HG03439 (cell line): ENCODE data around the gene KCNE1.
"Not testable (repeated sequence)": the region's sequence is repeated elsewhere in the genome, so short reads cannot be mapped to it uniquely, and the experiment has no call there.

Experiments
- ATAC-seq: cut with Tn5 transposase; IDR thresholded peaks from one replicate; pipeline ENCODE4 v1.9.1; 2021; ENCODE audit warnings: mild to moderate bottlenecking, moderate library complexity; ENCODE audit not compliant: unreplicated experiment

KCNE1 gene

DNA sequence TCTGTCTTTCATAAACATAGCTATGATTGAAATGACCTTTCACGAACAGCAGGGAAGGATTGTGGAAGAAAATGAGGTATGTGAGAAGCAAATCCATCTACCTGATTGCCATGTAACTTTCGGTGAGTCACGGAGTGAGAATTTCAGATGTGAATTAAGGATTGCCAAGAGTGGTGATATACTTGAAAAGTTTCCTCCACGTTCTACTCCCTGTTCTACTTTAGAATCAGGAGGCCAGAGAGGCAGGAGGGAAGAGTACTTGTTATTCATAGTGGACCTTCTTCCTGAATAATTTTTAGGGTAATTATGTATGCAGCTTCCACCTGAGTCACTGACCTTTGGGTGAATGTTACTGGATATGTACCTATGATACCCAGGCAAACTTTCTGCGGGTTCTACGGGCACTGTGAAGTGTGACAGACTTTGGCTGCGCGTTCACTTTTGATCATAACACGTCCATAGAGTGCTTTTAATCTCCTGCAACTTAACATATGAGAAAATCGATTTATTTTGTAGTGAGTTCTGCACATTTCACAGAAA, 2.6 kb upstream of the KCNE1 start:
- no peak for ATAC-seq

DNA sequence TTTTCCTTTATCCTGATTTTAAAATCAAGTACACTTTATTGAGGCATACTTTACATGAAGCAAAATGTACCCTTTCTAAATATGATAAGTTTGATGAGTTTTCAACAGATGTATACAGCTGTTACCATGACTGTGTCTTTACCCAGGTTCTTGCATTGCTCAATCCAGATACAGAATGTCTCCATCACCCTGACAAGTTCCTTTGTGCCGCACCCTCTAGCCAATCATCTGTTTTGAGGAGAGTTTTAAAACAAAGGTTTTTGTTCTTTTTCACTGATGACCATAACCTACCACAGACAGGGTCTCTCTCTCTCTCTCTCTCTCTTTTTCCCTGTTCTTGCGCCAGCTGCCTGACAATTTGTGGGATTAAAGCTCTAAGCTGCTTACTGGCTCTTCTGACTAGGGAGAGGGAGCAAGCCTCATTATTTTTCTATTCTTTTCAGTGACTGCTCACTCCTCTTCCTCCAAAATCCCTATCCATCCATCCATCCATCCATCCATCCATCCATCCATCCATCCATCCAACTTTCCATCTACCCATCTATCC, 1.2 kb upstream of the KCNE1 start:
- ATAC-seq, result no peak

DNA sequence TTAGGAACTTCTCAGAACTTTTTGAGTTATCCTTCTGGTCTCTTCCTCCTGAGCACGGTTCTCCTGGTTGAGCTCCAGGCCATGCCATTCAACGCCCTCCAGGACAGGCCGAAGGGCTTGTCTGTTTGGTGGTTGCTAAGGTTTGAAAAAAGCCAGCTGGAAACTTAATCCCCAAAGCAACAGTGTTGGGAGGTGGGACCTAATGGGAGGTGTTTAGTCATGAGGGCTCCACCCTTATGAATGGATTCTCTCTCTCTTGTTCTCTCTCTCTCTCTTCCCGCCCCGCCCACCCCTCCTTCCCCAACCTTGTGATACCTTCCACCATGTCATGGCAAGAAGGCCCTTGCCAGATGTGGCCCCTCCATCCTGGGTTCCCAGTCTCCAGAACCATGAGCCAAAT, 829 bp downstream of the KCNE1 start:
- ATAC-seq, result no peak

DNA sequence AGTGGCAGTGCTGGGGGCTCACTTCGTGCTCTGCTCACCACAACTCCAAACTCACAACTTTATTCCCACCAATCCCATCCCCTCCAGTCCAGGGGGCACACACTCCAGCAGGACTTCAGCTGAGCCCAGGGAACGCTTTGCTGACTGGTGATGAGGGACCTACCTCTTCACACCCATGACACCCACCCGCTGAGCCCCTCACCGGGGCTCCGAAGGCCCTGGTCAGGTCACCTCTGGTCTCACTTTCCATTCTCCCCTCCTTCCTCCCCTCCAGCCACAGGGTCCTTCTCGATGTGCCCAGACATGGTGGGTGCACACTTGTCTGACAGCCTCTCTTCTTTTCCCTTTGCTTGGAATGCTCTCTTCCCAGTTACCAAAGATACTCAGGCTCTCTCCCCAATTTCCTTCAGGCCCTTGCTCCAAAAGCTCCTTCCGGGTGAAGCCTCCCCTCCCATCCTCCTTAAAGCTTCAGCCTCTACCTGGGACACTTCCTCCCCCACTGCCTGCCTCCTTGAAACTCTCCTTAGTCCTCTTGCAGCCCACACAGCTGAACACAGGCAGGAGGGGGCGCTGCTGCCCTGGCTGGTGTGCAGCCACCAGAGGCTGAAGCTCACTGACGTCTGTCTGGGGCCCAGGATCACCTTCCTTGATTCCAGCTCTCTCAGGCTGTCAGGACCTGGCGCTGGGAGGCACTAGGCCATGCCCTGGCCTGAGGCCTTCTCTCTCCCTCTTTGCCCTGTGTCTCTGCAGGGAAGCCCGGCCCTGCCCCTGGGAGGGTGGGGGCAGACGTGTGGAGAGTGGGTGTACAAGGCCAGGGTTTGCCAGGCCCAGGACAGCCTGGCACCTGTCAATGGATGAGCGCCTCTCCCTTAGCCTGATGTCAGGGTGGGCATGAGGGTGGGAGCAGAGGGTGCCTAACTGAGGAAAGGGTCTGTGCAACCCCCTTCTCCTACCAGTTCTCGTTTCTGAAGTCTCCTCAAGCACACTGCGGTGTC, 1.6 kb downstream of the KCNE1 start:
- no peak for ATAC-seq

DNA sequence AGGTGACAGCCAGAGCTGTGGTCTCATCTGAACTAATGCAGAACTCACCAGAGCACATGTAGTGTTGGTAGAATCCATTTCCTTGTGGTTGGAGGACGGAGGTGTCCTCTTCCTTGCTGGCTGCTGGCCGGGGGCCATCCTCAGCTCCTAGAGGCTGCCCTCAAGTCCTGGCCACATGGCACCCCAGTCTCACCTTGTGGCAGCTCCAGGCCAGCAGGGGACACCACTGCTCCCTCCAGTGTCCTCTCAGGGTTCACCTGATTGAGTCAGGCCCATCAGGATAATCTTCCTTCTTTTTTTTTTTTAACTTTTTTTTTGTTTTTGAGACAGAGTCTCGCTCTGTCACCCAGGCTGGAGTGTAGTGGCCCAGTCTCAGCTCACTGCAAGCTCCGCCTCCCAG, 2.9 kb downstream of the KCNE1 start:
- no peak for ATAC-seq

DNA sequence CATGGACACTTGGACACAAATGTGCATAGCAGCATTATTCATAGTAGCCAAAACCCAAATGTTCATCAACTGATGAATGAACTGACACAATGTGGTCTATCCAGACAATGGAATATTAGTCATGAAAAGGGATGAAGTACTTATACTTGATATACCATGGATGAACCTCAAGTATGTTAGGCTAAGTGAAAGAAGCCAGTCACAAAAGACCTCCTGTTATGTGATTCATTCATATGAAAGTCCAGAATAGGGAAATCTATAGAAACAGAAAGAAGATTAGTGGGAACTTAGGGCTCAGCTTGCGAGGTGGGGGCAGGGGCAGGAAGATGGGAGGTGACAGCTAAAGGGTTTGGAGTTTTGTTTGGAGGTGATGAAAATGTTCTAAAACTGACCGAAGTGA, 7.4 kb downstream of the KCNE1 start:
- no peak for ATAC-seq

DNA sequence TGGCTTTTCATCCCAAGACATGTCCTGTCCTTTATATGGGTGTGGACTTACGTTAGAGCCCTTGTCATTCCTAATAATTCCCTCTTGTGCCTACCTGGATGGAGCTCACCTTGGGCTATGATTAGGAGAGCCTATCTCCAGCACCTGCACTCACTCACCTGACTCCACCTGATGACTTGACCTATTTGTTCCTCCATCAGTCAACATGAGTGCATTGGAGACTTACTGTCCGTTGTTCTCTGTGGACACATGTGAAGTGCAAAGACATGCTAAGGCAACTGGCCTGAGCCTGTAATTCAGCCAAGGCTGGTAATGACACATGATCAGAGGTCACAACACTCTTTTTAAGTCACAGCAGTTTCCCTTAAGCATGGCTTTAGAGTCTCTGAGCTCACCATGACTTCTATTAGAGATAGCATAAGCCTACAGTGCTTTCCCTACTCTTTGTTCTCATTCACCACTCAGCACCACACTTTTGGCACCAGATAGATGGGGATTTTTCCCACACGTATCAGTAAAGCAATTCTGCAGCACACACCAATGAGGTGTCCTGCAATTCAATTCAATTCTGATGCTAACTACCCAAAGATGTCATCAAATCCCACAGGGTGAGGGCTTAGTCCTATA, 9.4 kb downstream of the KCNE1 start:
- ATAC-seq, result no peak

DNA sequence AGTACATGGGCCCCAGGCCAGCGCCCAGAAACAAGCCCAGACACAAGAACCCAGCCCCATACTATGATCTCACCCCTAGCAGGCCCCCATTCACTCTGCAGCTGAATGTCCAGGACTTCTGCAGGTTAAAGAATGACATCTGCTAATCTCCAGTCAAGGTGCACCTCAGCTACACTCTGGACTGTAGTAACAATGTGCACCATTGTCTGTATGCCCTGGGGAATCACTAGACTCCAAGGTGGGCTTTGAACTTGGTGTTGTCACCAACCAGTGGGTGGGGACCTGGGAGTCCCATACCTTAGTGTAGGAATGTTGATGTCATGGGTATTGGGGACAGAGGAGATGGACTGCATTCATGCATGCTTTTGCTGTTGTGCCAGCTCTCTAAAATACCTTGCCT, 10.3 kb downstream of the KCNE1 start:
- no peak for ATAC-seq

DNA sequence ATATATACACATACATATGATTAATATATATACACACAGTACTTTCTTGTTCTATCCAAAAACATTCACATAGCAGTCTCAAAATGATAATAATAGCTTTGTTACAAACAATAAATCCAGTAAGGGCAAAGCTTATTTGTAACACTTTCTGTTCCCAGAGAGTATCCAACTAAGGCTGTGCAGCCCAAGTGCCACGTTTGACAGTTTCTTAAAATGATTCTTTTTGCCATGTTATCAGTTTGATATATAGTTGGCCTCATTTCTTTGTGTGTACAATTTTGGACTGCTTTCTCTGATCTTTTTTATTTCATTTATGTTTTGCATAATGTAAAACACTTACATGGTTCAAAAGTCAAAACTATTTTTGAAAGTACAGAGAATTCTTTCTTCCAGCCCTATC, 11.8 kb downstream of the KCNE1 start:
- ATAC-seq, result no peak

DNA sequence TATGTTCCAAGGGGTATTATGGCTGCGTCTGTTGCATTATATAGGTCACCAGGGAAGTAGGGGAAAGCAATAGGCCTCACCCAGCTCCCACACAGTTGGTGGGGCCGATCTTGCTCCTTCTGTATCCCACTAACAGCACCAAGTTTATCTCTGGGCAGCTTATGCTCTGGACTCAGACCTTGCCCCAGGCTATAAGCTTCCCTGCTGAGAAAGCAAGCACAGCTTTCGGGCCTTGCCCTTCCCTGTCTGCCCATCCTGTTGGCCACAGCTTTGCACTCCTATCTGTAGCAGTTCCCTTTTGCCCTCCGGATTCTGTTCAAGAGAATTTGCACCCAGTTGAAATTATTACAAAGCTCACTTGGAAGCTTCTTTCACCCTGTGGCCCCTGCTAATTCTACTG, 12.9 kb downstream of the KCNE1 start:
- no peak for ATAC-seq

DNA sequence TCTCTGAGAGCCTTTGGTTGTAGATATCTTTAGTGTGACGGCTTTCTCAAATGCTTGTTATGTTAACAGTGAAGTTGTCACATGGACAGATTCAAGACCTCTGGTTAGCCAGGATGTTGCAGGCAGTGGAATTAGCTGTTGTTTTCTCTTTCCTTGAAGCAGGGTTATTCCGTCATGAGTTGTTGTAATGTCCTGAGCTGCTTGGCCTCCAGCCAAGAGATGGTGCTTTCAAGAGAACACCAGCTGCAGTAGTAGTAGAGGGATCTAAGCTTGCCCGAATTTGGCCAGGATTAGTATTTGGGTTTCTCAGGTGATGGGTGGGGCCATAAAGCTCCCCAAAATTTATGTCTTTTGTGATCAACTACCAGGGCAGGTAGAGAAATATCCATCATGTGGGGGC, 13.4 kb downstream of the KCNE1 start:
- ATAC-seq, result no peak

DNA sequence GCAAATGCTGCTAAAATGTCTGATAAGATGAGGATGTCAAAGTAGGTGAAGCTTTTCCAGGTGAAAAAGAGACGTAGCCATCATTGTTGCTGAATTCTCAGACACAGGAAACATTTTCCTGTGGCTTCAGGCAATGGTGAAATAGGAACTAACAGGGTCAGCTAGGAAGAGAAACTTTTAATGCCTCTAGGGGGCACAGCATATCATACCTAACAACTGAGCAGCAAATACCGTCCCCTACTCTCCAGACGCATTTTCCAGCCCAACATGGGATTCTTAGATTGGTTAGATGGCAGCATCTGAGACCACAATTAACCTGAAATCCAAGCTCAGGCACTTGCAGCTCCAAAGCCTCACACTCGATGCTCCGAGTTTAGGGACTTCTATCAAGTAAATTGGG, 28.2 kb downstream of the KCNE1 start:
- not testable (repeated sequence) for ATAC-seq

DNA sequence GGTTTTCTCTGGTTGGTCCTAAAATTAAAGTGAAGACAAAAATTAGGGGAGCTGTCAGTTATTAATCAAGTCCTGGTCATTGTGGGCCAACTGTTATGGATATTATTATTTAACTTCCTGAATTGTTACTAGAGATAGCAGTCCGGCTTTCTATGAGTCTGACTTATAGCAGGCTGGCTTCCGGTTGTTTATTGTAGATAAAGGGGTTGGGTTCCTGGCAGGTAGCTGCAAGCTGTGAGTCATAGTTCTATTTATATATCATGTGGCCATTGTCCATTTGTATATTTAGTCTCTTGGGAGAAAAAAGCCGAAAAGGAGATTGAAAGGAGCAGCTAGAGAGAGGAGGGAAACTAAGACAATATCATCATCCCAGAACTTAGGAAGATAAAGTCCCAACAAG, 28.6 kb downstream of the KCNE1 start:
- not testable (repeated sequence) for ATAC-seq

DNA sequence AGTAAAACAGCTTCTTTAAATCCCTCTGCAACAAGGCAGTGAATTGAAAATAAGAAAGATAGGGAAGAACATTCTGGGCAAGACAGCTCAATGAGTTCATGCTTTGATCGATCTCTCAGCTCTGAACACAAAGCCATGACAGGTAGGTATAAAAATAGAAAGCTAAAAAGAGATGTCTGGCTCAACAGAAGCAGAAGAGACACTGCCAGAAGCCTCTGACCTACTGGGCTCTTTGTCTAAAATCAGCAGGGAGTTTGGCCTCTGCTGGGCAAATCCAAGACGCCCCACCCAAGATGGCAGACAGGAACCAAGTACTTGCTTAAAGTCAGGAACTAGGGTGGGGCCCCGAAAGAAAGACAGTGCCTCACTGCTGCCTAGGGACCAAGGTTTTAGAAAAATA, 44.7 kb downstream of the KCNE1 start:
- not testable (repeated sequence) for ATAC-seq

DNA sequence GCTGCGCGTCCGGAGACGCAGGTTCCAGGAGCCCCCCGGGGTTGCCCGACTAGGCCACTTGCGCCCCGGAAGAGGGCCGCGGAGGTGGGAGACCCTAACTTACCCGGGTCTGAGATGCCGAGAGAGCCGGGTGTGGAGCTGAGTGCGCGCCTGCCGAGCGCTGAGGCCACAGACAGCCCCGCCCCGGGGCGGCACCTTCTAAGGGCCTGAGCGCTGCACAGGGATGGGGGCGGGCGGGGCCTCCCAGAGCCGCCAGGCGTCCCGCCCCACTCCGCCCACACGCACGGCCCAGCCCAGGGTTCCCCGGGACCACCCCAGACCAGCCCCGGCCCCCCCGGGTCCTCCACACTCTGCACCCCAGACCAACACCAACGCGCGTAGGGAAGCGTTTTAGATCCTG, 52.6 kb downstream of the KCNE1 start:
- ATAC-seq, result not testable (repeated sequence)

DNA sequence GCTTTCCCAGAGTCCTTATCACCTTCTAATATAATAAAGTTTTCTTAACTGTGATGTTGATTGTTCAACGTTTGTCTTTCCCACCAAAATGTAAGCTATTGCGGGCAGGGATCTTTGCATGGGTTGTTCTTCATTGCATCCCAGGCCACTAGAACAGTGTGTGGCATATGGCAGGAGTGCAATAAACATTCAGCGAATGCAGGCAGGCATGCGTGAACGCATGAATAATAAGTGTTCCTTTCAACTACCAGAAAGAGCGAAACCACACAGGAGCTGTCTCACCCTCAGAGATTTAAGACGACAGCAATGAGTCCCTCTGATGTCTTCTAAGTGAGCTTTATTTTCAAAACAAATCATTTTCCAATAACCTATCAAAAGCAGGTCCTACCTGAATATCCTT, 53.7 kb downstream of the KCNE1 start:
- not testable (repeated sequence) for ATAC-seq

DNA sequence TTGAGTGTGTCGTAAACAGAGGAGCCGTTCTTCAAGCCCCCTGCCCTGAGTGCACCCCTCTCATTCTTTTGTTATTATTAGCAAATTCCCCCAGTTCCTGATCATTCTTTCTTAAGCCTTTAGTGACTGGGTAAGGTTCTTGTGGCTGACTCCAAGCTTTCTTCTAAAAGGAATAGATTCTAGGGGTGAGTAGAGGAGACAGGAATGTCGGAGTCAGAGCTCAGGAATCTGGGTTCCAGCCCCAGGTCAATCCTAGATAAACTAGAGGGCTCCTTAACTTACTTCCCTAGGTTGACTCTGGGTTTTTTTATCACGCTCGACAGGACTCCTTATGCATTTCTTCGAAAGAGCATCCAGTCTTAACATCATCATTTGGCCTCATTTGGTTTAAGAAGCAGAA, 55.8 kb downstream of the KCNE1 start:
- ATAC-seq, result not testable (repeated sequence)

DNA sequence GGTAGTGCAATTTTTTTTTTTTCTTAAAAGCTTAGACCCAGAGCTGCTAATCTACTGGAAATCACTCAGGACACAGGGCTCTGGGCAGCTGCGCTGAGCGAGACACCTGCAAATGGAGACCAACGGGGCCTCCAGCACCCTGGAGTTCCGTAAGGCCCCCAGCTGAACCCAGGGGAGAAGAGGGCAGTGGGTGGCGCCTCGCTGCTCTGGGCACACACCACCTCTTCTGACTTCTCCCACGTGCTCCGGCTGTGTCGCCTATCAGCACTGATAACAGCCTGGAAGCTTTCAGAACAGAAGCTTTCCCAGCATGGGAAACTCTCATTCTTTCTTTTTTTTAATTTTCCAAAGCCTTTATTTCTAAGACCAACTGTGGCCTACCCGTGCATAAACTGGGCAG, 56.4 kb downstream of the KCNE1 start:
- ATAC-seq, result not testable (repeated sequence)

DNA sequence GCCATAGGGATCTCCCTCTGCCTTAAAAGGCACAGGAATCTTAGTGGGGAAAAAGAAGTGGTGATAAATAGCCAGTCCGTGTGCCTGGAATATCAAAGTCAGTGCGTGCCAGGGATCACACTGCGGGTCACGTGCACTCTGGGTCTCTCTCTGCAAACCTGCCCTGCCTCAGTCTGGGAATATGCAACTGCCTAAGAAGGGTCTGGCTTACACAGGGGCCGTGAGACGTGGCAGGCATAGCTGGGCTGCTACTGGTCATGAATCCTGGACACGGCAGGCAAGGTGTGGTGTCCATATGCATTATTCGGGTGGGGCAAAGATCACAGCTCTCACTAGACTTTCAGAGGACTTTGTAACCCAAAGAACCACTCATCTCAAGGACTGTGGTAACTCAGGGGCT, 65.0 kb downstream of the KCNE1 start:
- not testable (repeated sequence) for ATAC-seq

DNA sequence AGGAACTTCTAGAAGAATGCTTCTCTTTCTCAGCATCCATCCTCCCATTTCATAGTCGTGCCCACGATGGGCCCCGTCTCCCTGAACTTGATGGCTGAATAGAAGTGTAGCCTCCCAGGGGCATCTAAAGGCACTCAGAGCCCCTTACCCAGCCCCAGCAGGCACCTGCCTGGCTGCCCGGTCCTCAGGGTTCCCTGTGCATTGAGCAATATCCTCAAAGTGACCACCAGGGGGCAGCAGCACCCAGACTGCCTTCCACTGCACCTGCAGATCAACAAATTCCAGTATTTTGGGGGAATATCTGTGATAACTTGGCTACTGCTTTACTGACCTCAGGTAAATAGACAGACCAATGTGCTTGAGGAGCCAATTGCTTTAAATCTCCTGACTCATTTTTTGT, 68.5 kb downstream of the KCNE1 start:
- not testable (repeated sequence) for ATAC-seq

DNA sequence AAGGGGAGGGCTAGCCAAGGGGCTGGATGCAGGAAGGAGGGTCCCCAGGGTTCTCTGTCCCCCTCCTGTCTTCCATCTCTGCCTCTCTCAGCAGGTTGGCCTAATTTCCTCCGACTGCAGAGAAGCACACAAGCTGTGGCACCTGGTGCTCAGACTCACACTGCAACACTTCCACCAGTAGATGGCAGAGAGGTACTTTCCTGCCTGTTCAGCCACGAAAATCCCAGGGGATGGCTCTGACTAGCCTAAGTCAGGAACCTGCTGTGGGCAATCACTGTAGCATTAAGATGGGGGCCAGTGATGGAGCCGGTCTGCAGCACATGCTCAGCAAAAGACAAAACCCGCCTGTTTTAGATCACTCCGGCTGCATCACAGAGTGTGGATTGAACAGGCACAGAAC, 82.3 kb downstream of the KCNE1 start:
- ATAC-seq, result not testable (repeated sequence)

DNA sequence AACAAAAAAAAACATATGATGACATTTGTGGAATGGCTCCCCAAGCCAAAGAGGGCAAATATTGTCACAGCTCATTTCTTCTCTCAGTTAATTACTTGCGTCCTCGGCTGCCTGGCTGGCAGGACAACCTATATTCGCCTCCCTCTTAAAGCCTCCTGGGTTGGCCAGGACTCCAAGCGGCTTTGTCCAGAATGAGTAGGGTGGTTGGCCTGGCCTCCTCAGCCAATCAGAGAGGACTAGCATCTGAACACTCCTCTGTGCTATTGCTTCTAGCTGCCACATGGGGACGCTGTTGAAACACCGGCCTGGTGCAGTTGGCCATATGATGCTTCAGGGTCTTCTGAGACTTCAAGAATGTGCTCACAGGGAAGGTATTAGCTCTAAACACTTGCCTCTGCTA, 83.6 kb downstream of the KCNE1 start:
- ATAC-seq, result not testable (repeated sequence)
